Measurements from ENCODE around the gene STIL.

STIL gene

GRCh38 chr1:47232187-47232874 is 81.6 kb downstream of the STIL start, which contains the start of gene TAL1:
TAL1 (minus strand) TSS chr1:47232225; CDS start chr1:47225888, 6,337 bp downstream.
- DNase-seq = no peak

GRCh38 chr1:47231301-47232186 is 82.4 kb downstream of the STIL start:
- no peak for DNase-seq

GRCh38 chr1:47230692-47231300 is 83.2 kb downstream of the STIL start:
- no peak for DNase-seq

GRCh38 chr1:47229886-47230691 is 83.9 kb downstream of the STIL start:
- DNase-seq = no peak

GRCh38 chr1:47229031-47229885 is 84.7 kb downstream of the STIL start:
- DNase-seq = no peak

GRCh38 chr1:47228644-47229030 is 85.3 kb downstream of the STIL start:
- no peak for DNase-seq

- DNase-seq = no peak
These were observed 86.4 kb downstream of the STIL start for GRCh38 chr1:47227341-47228232.

- DNase-seq = no peak
These were observed 87.1 kb downstream of the STIL start for GRCh38 chr1:47226839-47227215.

- DNase-seq = no peak
These were observed 87.7 kb downstream of the STIL start for GRCh38 chr1:47226121-47226838.

- peak; percentile 31 for DNase-seq
These were observed 88.4 kb downstream of the STIL start for GRCh38 chr1:47225430-47226100.

- no peak for DNase-seq
These were observed 89.1 kb downstream of the STIL start for GRCh38 chr1:47224676-47225399.

- no peak for DNase-seq
These were observed 89.8 kb downstream of the STIL start for GRCh38 chr1:47223921-47224675.

- DNase-seq = no peak
These were observed 90.6 kb downstream of the STIL start for GRCh38 chr1:47223174-47223920.

- DNase-seq = no peak
These were observed 91.5 kb downstream of the STIL start for GRCh38 chr1:47222476-47222875.

- no peak for DNase-seq
These were observed 94.2 kb downstream of the STIL start for GRCh38 chr1:47219590-47220220.

- no peak for DNase-seq
These were observed 94.9 kb downstream of the STIL start for GRCh38 chr1:47219001-47219400.

All from NCI-H1105 treated with DMSO at 0.1 percent for 48 hours (cell line).